ENCODE results near the gene SYVN1. TPM values are rescaled to one million over a fixed set of nuclear protein-coding genes. Genes with fewer than 3 reads are reported as not detected.
A peak's percentile ranks its signal among the peaks of the same experiment; 100 is the strongest.

SYVN1 gene
- total RNA-seq, 1 donor from 2014 or later = 84.4 TPM

- DNase-seq (ENCODE audit: low spot score) = peak; percentile 65
Observed at GRCh38 chr11:65112546-65113360, 21.6 kb downstream of the SYVN1 start.

GRCh38 chr11:65111744-65112545, 22.4 kb downstream of the SYVN1 start, which contains the start of gene TM7SF2:
Gene TM7SF2 (plus strand): TSS chr11:65111872. CDS start chr11:65112016, 144 bp downstream.
- DNase-seq (ENCODE audit: low spot score) = peak; percentile 96

GRCh38 chr11:65111159-65111743, 23.1 kb downstream of the SYVN1 start:
- no peak for DNase-seq (ENCODE audit: low spot score)

GRCh38 chr11:65110354-65110861, 23.9 kb downstream of the SYVN1 start:
- peak; percentile 90 for DNase-seq (ENCODE audit: low spot score)

GRCh38 chr11:65109231-65110198, 24.8 kb downstream of the SYVN1 start:
- no peak for DNase-seq (ENCODE audit: low spot score)

- no peak for DNase-seq (ENCODE audit: low spot score)
Observed at GRCh38 chr11:65108469-65109123, 25.7 kb downstream of the SYVN1 start.

GRCh38 chr11:65107751-65108468, 26.4 kb downstream of the SYVN1 start:
- DNase-seq (ENCODE audit: low spot score) = no peak

- no peak for DNase-seq (ENCODE audit: low spot score)
Observed at GRCh38 chr11:65107078-65107477, 27.2 kb downstream of the SYVN1 start.

- DNase-seq (ENCODE audit: low spot score) = no peak
Observed at GRCh38 chr11:65104628-65105027, 29.7 kb downstream of the SYVN1 start.

GRCh38 chr11:65103476-65103875, 30.8 kb downstream of the SYVN1 start:
- no peak for DNase-seq (ENCODE audit: low spot score)

- DNase-seq (ENCODE audit: low spot score) = no peak
Observed at GRCh38 chr11:65102142-65103095, 31.9 kb downstream of the SYVN1 start.

- no peak for DNase-seq (ENCODE audit: low spot score)
Observed at GRCh38 chr11:65100674-65101350, 33.5 kb downstream of the SYVN1 start.

- no peak for DNase-seq (ENCODE audit: low spot score)
Observed at GRCh38 chr11:65096926-65097325, 37.4 kb downstream of the SYVN1 start.

- DNase-seq (ENCODE audit: low spot score) = peak; percentile 86
Observed at GRCh38 chr11:65095974-65096806, 38.1 kb downstream of the SYVN1 start, which contains the start of gene VPS51. Gene VPS51 (plus strand): TSS chr11:65096214. CDS start chr11:65096251, 37 bp downstream.

GRCh38 chr11:65095427-65095826, 38.9 kb downstream of the SYVN1 start:
- no peak for DNase-seq (ENCODE audit: low spot score)

GRCh38 chr11:65090628-65091027, 43.7 kb downstream of the SYVN1 start:
- DNase-seq (ENCODE audit: low spot score) = no peak

GRCh38 chr11:65089621-65090020, 44.7 kb downstream of the SYVN1 start:
- no peak for DNase-seq (ENCODE audit: low spot score)

Measured in mucosa of gallbladder (tissue), 1 donor.